Measurements from ENCODE around the gene PLXNC1.

Gene PLXNC1

DNA sequence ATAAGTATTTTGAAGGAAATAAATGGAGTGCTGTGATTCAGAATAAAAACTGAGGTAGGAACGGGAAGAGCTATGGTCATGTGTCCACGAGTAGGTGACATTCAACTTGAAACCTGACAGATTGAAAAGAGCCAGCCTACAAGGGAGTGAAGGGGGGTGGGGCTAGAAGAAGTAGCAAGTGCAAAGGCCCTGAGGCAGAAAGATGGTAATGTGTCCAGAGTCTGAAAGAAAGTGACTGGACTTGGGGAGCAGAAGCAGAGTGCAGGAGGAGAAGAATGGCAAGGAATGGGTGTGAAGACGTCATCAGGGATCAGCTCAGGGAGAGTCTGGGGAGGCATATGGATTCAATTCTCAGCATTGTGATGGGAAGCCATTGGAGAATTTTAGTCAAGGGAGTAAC is 13.7 kb downstream of the PLXNC1 start:
- no peak for DNase-seq (ENCODE audit: low spot score)

DNA sequence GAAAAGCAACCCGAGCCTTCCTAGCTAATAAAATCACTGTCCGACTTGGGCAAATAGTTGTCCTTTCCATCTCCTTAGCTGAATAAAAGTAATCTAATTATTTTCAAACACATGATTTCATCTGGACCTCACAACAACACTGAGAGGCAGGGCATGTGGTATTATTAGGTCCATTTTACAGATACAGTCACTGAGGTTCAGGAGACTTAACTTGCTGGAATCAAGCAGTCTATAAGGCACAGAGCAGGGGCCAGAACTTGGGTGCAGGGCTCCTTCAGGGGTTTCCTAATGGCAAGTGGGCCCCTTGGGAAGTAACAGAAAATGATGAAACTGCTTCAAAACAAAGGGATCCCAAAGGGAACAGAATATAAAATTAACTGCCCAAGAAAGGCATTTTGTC is 15.5 kb downstream of the PLXNC1 start:
- no peak for DNase-seq (ENCODE audit: low spot score)

DNA sequence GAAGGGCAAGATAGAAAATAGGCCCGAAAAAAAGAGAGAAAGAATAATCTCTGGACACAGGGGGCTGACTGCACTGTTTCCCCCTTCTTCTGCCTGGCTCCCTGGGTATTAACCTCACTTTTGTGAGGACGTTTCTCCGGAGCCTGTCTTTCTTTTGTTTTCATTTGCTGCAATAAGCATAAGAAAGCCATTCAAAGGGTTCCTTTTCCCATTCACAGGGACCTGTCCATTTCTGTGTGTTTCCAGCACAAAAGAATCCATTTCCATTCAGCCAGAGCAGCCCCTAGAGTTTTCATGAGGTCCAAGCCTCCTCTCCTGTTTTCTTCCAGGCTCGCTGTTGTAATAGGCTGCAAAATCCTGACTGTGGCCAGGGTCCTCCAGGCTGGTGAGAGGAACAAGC is 16.8 kb downstream of the PLXNC1 start:
- no peak for DNase-seq (ENCODE audit: low spot score)

DNA sequence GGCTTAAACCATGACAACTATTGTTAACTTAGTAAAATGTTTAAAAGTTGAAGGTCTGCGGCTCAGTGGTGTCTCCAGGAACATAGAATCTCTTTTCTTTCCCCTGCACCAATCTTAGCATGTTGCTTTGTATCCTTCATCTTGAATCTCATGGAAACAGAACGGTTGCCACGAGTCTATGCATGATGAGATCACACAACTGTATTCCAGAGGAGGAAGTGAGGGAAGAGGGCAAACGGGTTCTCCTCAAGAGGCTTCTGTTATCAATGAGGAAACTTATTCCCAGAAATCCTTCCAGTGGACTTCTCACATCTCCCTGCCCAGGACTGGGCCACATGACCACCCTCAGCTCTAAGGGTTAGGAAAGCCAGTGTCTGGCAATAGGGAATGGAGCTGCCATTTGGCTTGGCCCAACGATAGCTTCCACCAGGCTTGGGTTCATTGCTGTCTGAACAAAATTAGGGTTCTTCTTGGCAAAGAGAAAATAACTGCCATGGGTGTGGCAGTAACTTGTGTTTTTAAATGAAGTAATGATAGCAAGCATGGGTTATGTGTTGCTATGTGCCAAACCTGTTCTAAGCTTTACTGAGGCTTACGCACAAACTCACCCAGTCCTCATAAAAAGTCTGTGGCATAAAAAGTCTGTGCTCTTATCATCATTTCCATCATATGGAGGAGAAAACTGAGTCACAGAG is 17.4 kb downstream of the PLXNC1 start:
- no peak for DNase-seq (ENCODE audit: low spot score)

DNA sequence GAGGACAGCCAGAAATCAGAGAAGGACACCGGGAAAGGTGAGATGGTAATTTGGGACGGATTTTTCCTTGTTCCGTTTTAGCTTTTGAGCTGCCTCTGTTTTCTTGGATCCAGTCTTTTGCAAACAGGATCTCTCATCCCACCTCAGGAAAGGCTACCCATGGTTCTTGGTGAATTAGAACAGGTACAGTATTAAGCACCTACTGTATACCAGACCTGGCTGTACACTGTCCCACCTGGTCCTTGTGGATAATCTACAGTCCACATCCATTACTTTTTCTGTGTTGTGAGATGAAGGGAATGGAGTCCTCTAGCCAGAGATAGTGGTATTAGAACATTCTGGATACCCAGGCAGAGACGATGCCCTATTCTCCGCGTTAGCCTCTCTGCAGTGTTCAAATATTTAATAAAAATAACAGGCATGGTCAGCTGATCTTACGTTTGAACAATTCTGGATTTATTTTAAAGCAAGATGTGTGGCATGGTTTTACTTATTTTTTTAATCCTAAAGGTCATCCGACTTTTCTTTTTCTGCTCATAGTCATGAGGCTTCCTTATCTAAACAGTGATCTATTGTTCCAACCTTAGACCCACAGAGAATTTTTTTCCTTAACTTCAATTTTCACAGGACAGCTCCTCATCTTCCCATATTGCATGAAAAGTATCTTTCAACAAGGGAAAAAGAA is 18.8 kb downstream of the PLXNC1 start:
- DNase-seq (ENCODE audit: low spot score), result no peak

DNA sequence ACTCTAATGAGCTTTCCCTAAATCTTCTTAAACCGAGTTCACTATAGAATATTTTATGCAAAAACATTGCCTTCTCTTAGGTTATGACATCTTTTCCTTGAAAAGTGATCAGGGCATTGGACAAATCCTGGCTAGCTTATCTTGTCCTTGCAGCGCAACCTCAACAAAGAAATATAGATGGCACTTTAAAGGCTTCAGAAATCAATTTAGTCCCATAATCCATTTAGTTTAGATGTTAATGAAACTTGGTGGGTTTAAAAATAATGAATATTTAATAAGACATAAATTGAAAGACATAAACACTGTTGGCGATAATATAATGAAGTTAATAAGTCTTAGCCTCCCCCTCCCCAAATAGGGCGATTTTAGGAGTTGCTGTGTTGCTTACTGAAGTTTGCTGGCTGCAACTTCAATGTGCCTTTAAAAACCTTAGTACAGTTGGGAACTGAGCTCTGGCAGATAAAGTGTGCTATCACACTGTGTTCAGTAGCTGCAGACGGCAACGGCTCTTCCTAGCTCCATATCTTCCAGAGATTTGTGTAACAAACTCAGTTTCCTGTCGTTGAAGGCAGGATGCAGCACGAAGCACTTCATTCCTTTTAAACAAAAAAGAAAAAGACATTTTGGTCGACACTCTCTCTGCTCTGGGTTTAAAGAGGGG is 19.5 kb downstream of the PLXNC1 start:
- no peak for DNase-seq (ENCODE audit: low spot score)

DNA sequence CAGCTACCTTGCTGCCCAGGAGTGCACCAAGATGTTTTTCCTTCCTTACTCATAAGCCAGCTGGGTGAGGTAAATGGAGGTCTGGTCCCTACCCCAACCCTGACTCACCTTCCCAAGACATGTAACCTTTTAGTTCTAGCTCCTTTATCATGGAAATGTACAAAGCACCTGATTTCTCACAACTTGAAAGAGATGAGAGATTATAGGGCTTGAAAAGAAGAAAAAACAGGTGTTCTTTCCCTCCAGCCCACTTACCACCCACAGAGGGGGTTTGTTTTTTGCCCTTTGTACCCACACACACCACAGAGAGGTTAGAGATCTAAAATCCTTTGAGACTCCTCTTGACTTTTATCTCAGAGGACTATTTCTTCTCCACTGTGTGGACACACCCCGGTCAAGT is 21.1 kb downstream of the PLXNC1 start:
- DNase-seq (ENCODE audit: low spot score), result no peak

DNA sequence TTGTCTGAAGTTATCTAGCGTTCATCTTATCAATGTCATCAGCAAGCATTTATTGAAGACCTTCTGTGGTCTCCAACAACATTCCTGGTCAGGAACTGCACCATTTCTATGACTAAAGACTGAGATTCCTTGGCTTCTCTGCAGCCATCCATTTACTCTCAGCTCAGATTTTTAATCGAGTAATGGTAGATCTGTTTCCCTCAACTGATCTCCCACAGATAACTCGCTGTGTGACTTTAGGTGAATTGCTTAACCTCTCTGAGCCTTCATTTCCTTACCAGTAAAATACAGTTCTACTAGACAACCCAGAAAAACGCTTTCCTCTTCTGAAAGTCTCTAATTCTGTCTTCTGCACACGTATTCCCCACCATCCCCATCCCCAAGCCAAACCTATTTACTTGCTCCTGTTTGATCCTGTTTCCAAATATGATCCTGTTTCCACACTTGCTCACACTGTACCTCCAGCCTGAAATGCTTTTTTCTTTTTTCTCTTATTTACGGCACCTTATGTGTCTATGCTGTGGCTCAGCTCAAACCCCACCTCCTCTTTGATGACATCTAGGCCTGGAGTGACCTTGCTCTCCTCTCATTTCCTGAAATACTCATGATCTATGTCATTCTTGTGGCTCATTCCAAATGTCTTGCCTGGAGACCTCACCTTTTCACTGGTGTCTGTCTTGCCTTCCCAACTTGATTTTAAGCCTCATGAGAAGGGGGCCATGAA is 21.8 kb downstream of the PLXNC1 start:
- DNase-seq (ENCODE audit: low spot score), result no peak

DNA sequence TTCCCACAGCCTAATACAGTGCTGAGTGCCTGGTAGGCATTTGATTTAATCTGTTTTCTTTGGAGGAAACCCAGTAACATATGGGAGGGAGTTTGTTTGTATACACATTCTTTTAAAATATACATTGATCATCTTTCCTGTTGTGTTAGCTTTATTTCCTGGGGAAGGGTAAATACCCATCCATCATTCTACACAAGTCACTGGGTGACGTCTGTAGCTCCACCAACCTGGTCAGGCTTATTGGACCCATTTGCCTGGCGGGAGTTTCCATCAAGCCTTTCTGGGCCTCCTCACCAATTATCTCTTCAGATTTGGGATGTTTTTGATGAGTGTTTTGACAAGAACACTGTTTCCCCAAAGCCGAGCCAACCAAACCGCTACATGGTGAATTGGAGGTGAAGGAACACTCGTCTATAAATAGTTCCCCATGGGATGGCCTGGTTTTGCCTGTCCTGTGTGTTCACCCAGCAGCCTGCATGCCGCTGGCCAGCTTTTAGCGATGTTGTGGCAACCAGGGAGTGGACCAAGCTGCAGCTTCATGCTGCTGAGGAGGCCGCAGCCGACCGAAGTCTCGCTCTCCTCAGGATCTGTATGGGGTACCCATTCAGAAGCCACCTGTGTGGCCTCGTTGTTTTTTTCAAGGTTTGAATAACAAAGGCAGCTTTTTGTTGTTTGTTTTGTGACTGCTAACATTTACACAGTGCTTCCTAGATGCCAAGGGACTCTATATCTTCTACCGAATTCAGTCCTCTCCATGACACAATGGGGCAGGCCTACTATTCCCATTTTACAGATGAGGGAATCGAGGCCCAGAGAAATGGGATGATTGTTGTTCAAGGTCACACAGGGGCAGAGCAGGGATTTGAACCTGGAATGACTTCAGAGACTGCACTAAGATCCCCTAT is 22.6 kb downstream of the PLXNC1 start:
- no peak for DNase-seq (ENCODE audit: low spot score)

DNA sequence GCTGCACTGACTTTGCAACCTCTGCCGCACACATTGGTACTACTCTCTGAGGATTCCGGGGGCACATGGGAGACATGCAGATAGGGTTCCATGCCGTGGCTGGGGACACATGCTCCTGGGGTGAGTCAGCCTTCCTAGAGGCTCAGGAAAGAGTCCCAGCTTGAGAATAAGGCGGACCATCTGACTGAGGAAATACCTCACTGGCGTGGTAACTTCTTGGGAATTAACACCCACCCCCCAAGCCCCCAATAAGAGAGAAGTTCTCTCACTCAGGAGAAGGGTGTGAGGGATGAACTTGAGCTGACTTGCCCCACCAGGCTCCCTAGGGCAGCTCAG is 23.2 kb downstream of the PLXNC1 start:
- DNase-seq (ENCODE audit: low spot score), result no peak

DNA sequence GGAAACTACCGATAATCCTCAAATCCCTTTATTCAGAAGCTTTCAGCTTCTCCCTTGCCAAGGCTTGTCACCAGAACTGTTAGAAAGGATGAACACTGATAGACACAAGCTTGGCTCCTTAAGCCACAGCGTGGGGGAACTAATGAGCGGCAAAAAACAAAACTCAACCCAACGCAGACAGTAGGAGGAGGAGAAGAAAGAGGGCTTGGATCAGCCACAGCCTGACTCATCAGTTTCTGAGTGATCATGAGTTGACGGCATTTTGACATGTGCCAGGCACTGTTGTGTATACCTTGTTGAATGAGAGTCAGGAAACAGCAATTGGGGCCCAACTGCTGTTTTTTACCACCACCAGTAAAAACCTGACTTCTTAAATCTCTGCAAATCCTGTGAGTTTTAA is 23.7 kb downstream of the PLXNC1 start:
- DNase-seq (ENCODE audit: low spot score), result peak; percentile 9

DNA sequence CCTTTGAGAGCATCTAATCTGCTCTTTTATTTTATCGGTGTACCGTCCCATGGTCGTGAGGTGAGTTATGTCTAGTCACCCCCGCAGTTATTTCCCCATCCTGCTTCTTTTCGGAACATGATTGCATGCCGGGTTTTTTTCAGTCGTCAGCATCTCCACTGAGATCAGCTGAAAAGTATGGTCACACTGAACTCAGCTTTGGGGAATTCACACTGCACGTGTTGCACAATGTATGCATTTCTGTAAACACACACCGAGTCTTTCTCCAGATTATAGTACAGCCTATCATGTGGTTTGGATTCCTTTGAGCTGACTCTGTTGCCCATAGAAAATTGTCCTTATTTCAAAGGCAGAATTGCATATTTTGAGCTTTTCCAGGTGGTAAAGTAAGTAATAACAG is 24.6 kb downstream of the PLXNC1 start:
- DNase-seq (ENCODE audit: low spot score), result no peak

DNA sequence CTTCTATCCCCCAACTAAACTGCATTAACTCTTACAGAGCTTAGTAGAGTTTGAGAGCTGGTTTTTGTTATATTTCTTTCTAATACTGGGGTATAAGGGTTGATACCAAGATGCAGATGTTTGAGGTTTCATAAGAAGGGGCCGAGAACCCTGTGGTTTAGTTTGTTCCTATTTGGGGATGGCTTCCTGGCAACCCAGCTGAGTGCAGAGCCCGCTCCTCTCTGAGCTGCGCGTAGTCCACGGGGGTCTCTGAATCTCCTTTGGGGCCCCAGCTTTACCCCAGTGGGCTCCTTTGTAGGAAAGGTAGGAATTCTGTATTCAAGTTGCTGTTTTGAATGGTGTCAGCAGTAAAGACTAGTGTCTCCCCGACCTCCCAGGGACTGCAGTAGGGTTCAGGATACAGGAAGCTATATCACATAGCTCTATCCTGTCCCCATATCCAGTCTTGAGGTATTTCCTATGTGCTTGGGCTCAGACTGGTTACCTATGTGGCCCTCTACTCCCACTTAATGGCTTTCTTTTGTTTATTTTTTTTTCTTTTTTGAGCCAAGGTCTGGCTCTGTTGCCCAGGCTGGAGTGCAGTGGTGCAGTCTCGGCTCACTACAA is 25.4 kb downstream of the PLXNC1 start:
- DNase-seq (ENCODE audit: low spot score), result no peak

DNA sequence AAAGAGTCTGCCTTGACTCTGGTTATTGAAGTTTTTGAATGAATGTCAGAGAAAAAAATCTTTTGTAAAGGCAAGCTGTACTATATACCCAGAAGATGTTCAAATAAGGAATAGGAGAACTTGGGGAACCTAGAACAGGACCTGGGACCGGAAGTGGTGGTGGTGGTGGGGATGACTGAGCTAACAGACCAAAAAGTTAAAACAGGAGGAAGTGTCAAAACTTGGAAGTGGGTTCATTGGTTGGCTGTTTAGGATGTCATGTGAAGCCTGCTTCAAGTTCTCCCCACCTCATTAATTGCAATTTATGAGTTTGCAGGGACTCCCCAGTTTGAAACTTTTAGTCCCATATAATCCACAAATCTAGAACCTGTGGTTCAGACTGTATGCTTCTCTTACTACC is 26.2 kb downstream of the PLXNC1 start:
- no peak for DNase-seq (ENCODE audit: low spot score)

DNA sequence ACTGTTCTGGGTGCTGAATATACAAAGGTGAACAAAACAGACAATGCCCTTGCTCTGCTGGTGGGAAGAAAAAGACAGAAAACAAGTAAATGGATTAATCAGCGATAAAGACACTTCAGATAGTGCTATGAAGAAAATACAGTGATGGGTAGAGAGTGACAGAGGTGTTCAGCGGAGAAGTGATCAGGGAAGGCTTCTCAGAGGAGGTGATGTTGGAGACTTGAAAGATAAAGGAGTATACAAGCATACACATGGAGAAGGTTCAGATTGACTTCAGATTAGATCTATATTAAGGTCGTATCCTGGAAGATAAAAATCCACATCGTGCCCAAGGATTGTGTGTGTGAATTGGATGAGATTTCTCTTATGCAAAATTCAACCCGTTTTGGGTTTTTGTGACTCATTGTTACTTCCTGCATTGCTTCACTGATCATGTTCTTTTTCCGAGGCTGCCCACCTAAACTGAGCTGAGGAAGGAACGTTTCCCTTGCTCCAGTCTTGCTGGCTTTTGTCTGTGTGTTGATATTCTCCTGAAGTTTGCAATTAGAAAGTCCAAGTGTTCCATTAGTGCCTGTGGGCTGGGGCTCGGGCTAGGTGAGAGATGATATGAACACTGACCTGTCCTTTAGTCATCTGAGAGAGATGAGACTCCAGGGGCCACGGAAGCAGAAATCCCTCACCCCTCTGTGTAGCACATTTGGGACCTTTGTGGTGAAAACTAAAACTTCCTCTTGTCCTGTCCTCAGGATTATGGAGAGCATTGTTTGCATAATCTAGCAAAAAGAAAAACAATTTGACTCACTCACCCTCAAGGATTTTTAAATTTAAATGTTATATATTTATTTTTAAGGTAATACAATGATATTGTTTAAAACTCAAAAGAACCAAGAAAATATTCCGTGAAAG is 27.6 kb downstream of the PLXNC1 start:
- peak; percentile 21 for DNase-seq (ENCODE audit: low spot score)

DNA sequence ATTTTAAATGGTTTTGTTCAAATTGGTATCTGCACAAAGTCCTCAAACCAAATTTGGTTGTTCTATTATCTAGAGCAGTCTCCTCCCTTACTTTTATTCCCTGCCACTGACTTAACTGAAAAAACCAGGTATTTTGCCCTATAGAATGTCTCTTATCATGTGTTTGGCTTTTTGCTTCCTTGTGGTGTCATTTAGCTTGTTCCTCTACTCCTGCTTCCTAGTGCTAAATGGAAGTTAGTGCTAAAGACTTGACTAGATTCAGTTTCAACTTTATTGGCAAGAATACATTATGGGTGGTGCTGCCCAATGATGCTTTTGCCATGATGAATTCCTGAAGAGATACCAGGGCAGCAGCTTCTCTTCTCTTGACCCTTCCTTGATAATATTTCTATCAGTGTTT is 29.7 kb downstream of the PLXNC1 start:
- DNase-seq (ENCODE audit: low spot score), result no peak

DNA sequence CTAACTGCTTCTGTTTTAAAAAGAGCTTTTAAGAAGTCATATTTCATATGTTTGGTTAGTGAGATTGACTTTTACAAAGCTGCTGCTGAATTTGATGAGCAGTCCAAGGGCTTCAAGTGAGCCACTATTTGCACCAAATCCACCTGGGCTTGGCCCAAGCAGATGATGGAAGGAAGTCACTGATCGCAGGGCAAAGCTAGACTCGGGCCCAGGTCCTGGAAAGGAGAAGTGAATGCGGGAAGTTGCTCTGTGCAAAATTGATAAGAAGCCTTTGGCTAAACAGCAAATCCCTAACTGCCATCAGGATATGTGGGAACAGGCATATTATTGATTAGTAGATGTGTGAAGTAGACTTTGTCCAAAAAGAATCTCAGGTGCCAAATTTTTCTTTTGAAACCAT is 30.5 kb downstream of the PLXNC1 start:
- DNase-seq (ENCODE audit: low spot score), result no peak

DNA sequence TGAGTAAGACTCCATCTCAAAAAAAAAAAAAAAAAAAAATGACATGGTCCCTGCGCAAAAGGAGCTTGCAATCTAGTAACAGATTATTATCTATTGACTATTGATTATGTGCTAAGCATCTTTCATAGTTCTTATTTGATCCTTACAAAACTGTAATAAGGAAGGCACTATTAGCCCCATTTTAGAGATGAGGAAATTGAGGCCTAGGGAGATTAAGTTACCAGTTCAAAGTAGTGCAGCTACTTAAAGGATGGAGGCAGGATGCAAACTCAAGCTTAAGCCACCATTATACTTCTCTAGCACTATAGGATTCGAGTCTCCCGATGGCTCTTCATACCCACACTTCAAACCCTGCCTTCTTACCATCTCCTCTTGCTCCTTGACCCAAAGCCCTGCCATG is 31.3 kb downstream of the PLXNC1 start:
- DNase-seq (ENCODE audit: low spot score), result no peak

DNA sequence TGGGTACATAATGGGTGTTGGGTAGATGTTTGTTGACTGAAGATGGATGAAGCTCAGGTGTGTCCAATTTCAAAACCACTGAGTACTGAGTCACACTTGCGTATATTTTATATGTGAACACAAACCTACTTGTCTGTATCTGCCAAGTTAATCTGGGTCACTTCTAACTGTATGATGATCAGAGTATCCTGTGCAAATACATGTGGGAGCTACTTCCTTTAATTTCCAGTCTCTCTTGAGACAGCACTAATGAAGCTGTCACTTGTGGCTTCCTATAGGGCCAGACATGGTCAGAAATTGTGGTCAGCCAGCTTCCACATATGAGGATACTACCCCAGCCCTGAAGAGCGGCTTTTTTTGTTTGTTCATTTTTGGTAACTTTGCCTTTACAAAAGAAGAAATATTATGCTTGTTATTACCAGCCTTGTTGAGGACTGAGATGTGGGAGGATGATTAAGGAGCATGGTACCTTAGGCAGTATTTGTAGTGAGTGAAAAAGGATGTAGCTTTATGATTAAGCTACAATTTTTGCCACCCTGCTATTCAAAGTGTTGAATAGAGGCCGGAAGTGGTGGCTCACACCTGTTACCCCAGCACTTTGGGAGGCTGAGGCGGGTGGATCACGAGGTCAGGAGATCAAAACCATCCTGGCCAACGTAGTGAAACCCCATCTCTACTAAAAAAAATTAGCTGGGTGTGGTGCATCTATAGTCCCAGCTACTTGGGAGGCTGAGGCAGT is 32.4 kb downstream of the PLXNC1 start:
- DNase-seq (ENCODE audit: low spot score), result no peak

Measured in putamen (tissue), 1 donor.